RPMI7951 (cell line): ENCODE results near the gene DDR2. TPM values are rescaled to one million over a fixed set of nuclear protein-coding genes. Genes with fewer than 3 reads are reported as not detected.
"Not testable (repeated sequence)": the region's sequence is repeated elsewhere in the genome, so short reads cannot be mapped to it uniquely, and the experiment has no call there.

Experiments
- DNase-seq: peaks from one replicate; pipeline ENCODE4 v3.0.0-alpha.2; 2012; ENCODE audit warnings: low read depth
- total RNA-seq: library from RNA; depleted of rRNA; stranded (reverse); fragments of >200 nt; shearing (Covaris generic); gene quantifications from 2 replicates; pipeline ENCODE4 v1.2.3, GENCODE V29; 2014

Gene DDR2
- total RNA-seq, 1 experiment from 2014 or later: 58.2 TPM

- peak; percentile 15 for DNase-seq
These were observed 140.4 kb downstream of the DDR2 start for GRCh38 chr1:162772571-162773154.

GRCh38 chr1:162774007-162774406 is 141.7 kb downstream of the DDR2 start:
- DNase-seq: no peak

GRCh38 chr1:162779043-162779442 is 146.8 kb downstream of the DDR2 start:
- DNase-seq: no peak

- no peak for DNase-seq
These were observed 150.4 kb downstream of the DDR2 start for GRCh38 chr1:162782671-162783070.

GRCh38 chr1:162784926-162785325 is 152.7 kb downstream of the DDR2 start:
- not testable (repeated sequence) for DNase-seq

- peak; percentile 7 for DNase-seq
These were observed 156.5 kb downstream of the DDR2 start for GRCh38 chr1:162788783-162789182.

- peak; percentile 68 for DNase-seq
These were observed 158.2 kb downstream of the DDR2 start, which contains the start of gene HSD17B7 for GRCh38 chr1:162790303-162790984. HSD17B7 (plus strand) TSS chr1:162790702; CDS start chr1:162790801, 99 bp downstream.

- DNase-seq: peak; percentile 7
These were observed 158.7 kb downstream of the DDR2 start for GRCh38 chr1:162790985-162791357.

- DNase-seq: not testable (repeated sequence)
These were observed 162.0 kb downstream of the DDR2 start for GRCh38 chr1:162794284-162794683.

- DNase-seq: not testable (repeated sequence)
These were observed 164.5 kb downstream of the DDR2 start for GRCh38 chr1:162796617-162797279.

- peak; percentile 68 for DNase-seq
These were observed 167.9 kb downstream of the DDR2 start for GRCh38 chr1:162799995-162800830.

- DNase-seq: not testable (repeated sequence)
These were observed 175.2 kb downstream of the DDR2 start for GRCh38 chr1:162807503-162807902.

GRCh38 chr1:162812357-162812756 is 180.1 kb downstream of the DDR2 start:
- DNase-seq: not testable (repeated sequence)

- not testable (repeated sequence) for DNase-seq
These were observed 185.9 kb downstream of the DDR2 start for GRCh38 chr1:162818136-162818535.

- DNase-seq: not testable (repeated sequence)
These were observed 186.4 kb downstream of the DDR2 start for GRCh38 chr1:162818666-162819065.

GRCh38 chr1:162822391-162823200 is 190.3 kb downstream of the DDR2 start:
- DNase-seq: no peak

- DNase-seq: no peak
These were observed 191.0 kb downstream of the DDR2 start for GRCh38 chr1:162823231-162823630.

GRCh38 chr1:162823771-162824525 is 191.7 kb downstream of the DDR2 start:
- DNase-seq: peak; percentile 15

GRCh38 chr1:162829268-162829667 is 197.0 kb downstream of the DDR2 start:
- no peak for DNase-seq

GRCh38 chr1:162832470-162832869 is 200.2 kb downstream of the DDR2 start:
- no peak for DNase-seq
